AG08396 (cell line): ENCODE data around the gene SCNM1.
A peak's percentile ranks its signal among the peaks of the same experiment; 100 is the strongest.
"Not testable (repeated sequence)": the region's sequence is repeated elsewhere in the genome, so short reads cannot be mapped to it uniquely, and the experiment has no call there.

Experiments used
- DNase-seq: peaks from one replicate; pipeline ENCODE4 v3.0.0; 2012; ENCODE audit warnings: low spot score, mixed read lengths

SCNM1 gene

DNA sequence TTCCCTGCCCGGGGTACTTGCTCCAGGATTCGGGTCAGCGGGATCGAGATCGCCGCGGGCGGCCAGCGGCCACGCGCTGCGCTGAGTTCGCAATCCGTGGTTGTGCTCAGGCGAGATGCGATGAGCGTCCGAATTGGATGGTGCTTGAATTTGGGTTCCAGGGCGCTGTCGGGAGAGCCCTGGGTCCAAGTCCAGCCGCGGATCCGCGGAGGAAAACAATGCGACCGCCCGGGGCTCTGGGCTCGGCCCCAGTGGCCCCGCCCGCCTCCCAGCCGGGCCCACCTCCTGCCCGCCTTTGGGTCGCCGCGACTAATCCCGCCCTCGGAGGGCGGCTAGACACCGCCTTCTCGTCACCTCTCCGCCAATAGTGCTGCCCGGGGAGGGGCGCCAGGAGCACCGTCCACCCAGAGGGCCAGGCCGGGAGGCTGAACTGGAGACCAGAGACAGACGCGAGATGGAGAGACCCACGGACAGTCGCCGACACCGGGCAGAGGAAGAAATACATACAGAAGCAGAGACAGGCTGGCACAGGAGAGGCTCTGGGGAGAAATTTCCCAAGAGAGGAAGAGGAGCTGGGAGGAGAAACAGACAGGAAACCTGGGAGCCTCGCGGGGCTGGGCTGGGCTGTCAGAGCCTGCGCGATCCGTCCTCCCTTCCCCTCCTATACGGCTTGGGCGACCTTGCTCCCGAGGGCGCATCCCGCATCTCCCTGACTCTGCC, 19.4 kb upstream of the SCNM1 start, which contains the start of gene SEMA6C:
Gene SEMA6C (minus strand): TSS at position 220 of the 720 bp plus-strand sequence. CDS start 4,010 bp downstream, outside the sequence.
- peak; percentile 95 for DNase-seq

- DNase-seq: no peak
Observed at GRCh38 chr1:151147132-151147503, 18.8 kb upstream of the SCNM1 start.

DNA sequence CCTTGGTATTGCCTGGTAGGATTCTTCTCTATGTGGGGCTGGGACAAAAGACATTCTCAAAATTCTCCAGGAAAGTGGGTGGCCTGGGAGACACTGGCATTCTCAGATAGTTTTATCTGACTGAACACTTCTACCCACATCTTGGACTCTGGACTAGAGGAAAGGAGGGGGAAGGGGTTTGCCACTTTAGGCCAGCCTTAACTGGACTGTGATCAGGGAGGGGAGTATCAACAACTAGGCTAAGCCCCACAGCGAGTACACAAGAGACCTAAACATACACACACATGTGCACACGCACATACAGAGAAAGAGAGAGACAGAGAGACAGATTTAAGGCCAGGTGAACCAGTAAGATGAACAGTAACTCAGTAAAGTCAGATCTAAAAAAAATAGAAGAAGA, 18.3 kb upstream of the SCNM1 start:
- DNase-seq: no peak

GRCh38 chr1:151156515-151156819, 9.5 kb upstream of the SCNM1 start, which contains the start of gene TNFAIP8L2:
TNFAIP8L2 (plus strand) TSS chr1:151156649; CDS start chr1:151158698, 2,049 bp downstream.
- DNase-seq: no peak

GRCh38 chr1:151157067-151157531, 8.8 kb upstream of the SCNM1 start:
- DNase-seq: no peak

GRCh38 chr1:151158326-151158725, 7.6 kb upstream of the SCNM1 start:
- DNase-seq: no peak

GRCh38 chr1:151158751-151159251, 7.1 kb upstream of the SCNM1 start:
- no peak for DNase-seq

DNA sequence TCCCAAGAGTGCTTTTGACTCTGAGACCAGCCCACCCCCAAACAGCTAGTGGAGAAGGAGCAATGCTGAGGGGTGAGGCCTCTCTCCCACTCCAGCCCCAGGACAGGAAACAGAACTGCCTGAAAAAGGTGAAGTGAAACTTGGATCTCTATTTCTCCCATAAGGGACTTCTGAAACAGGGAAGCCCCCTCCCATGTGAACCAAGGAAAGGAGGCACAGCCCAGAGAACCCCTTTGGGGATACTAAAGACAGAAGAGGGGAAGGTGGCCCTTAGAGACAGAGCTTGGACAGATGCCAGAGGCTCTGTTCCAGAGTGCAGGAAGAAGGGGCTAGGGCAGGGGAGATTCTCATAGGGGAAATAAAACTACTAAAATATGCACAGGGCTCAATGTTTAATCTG, 6.6 kb upstream of the SCNM1 start:
- DNase-seq: no peak

DNA sequence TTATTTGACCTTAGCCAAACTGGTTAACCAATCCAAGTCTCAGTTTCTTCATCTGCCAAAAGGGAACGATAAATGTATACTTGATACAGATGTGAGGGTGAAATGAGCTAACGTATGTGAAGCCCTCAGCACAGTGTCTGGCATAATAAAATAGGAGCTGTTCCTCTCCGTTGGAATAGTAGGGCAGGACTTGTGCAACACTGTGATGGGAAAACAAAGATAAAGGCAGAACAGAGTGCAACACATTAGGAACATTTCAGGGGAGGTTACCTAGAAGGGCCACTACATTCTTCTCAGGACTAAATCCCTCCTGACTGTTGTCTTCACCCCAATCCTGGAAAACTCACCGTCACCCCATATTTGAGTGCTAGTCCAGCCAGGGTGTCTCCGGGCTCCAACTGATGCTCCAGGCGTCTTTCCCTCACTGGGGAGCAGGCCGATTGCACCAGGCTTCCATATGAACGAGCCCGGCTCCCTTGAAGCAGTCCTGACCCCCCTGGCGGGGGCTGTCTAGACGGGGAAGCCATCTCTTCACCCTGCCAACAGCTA, 1.1 kb upstream of the SCNM1 start:
- DNase-seq: no peak

DNA sequence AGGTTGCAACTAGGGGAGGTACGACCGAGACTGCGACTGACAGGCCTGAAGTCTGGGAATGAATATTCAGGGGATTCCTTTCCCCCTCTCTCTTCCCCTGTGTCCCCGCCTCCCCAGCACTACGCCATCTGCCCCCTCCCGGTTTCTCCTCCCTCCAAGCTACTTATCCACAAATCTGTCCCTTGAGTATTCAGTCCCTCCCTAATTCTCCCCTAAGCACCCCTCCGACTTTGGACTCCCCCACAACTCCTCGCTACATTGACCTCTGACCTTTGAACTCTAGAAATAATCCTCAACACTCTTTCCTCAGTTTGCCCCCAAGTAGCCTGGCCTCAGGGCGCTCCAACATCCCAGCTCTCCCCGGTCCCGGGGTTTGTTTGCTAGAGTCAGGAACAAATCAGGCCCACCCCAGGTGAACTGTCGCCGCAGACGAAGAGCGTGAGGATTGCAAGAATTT, 635 bp upstream of the SCNM1 start:
- peak; percentile 58 for DNase-seq

DNA sequence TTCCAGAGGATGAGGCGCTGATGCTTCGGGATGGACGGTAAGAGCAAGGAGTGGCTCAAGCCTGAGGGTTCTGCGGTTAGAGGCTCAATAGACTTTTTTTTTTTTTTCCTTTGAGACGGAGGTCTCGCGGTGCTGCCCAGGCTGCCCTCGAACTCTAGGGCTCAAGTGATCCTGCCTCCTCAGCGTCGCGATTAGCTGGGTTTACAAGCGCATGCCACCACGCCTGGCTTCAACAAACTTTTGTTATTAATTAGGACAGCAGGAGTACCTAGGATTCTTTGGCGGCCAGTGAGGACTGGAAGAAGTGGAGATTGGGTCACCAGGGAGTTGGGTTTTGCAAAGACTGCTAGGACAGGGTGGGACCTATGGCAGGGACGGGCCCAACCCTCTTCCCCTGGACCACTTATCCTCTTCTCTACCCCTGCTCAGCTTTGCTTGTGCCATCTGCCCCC, 587 bp downstream of the SCNM1 start:
- peak; percentile 69 for DNase-seq

- DNase-seq: no peak
Observed at GRCh38 chr1:151167116-151167515, 1.2 kb downstream of the SCNM1 start.

- no peak for DNase-seq
Observed at GRCh38 chr1:151171190-151171589, 5.2 kb downstream of the SCNM1 start.

- DNase-seq: no peak
Observed at GRCh38 chr1:151175041-151175741, 9.2 kb downstream of the SCNM1 start.

DNA sequence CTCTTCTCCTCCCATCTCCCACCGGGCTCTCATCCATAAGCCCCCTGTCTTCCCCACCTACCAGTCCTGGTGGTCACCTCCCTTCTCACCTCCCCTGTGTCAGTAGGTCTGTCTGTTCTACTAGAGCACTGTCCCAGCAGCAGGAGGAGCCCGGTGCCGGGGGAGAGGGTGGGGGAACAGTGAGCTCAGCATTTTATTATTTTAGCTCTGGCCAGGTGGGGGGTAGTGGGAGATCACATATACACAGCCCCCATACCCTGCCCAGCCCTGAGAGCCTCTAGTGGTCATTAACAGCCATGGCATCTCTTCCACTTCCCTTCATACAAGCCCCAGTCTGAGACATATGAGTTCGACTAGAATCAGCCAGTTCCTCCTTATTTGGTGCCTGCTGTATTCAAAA, 9.9 kb downstream of the SCNM1 start, which contains the start of gene TMOD4:
Gene TMOD4 (minus strand): TSS at position 119 of the 400 bp plus-strand sequence. CDS start 1,106 bp downstream, outside the sequence.
- DNase-seq: peak; percentile 51

DNA sequence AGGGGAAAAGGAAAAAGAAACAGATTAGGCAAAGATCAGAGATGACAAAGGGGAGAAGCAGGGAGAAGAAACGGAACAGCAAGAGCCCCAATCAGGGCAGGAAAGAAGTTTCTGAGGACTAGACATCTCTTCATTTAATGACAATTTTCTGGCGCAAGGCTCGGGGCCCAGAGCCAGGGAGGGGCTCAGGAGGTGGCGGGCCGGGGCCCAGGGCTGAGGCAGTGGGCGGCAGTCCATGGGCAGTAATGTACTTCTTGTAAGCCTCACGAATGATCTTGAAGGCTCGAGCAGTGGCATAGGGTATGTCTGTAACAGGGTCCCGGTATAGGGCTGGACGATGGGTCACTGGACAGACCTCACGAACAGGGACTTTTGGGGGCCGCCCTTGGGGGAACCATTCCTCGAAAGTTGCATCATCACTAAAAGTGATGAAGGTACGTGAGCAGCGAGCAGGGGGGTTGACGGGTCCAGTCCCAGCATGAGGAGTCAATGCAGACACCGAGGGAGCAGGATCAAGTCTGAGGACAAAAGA, 10.6 kb downstream of the SCNM1 start:
- no peak for DNase-seq

DNA sequence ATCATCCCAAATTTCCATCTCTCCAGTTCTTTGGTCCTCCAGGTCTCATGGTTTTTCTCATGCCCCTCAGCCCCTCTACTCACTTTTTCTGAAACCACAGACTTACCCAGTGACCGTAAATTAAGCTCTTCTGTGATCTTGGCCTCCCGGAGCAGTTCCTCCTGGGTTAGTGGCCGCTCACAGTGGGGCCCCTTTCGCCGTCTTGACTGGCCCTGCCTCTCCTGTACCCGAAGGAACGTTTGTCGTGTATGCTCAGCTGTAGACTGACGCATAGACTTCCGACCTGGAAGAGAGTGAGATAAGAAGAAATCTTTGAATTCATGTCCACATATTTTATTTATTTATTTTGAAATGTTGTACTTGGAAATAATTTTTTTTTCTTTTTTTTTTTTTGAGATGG, 18.3 kb downstream of the SCNM1 start:
- no peak for DNase-seq

DNA sequence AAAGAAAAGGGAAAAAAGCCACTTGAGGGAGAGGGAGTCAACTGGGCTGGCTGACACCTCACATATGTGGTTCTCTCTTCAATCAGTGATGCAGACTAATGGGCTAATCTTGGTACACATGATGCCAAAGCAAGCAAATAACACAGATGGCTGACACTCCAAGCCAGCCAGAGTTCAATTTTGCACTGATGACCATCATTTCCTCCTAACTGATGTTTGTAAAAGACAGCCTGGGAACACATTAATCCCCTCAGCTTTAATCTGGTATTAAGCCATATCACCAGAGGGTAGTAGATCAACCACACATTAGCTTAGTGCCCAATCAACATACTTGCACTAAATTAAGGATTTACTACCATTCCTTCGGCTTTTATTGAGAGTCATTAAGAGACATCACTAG, 21.3 kb downstream of the SCNM1 start:
- DNase-seq: no peak

DNA sequence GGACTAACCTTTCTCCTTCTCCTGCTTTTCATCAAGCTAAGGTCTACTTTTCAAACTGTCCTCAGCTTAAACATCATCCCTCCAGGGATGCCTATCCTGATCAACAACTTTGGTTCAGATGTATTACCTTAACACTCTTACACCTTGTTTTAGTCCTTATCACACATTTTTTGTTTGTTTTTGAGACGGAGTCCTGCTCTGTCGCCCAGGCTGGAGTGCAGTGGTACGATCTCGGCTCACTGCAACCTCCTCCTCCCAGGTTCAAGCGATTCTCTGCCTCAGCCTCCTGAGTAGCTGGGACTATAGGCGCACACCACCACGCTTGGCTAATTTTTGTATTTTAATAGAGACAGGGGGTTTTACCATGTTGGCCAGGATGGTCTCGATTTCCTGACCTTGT, 22.7 kb downstream of the SCNM1 start:
- DNase-seq: not testable (repeated sequence)

GRCh38 chr1:151189637-151190445, 23.9 kb downstream of the SCNM1 start, which contains the start of gene VPS72:
VPS72 (minus strand) TSS chr1:151190197; CDS start chr1:151190121, 76 bp downstream.
- DNase-seq: peak; percentile 86

- DNase-seq: no peak
Observed at GRCh38 chr1:151192047-151192446, 26.1 kb downstream of the SCNM1 start.
